Measurements from ENCODE around the gene SLC22A5. TPM values are rescaled to one million over a fixed set of nuclear protein-coding genes. Genes with fewer than 3 reads are reported as not detected.

The SLC22A5 gene
- total and polyA plus RNA-seq, 10 of the 15 experiments (the other 5 are each of a cell fraction or from before 2014, with no cell fraction given) = 1.1 to 4.4 (median 2.3) TPM

DNA sequence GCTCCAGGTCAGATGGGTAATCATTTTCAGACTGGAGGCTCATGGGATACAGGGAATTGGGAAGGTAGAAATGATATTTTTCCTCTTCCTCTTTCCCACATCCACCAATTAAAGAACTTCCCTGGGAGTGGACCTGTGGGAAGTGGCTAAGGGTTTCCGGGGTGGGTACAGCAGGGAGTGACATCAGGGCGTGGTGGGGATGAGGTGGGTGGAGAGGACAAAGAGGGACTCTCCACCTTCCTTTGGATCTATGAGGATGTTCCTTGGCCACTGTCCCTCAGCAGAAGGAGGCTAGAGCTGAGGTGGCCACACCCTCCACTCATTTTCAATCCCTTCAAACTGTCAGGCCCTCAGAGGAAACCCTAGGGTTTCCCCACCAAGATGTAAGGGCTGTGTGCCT lies 66.4 kb downstream of the SLC22A5 start:
- no peaks in the 10 kb centered on the region for H4K20me1 ChIP-seq (ENCODE audit: control insufficient read depth, insufficient read depth)
- no peak overlapping the region for H3K4me2 ChIP-seq (ENCODE audit: control insufficient read depth, insufficient read depth)
- WGBS (ENCODE audit: insufficient coverage, insufficient replicate concordance, low lambda C conversion rate, missing lambda C conversion rate) = 94% methylated on average over 2 of the region's 2 CpGs
- H3K9me3 ChIP-seq (replicated peaks; ENCODE audit: control insufficient read depth, insufficient read depth, low read length) = no peaks in the 10 kb centered on the region
- H3K27me3 ChIP-seq (replicated peaks in 1 of 2; ENCODE audit: control insufficient read depth in 2 of 2, insufficient read depth in 2 of 2, low read length in 1 of 2) = no peaks in the 10 kb centered on the region
- FAIRE-seq (no peak), ATAC-seq (peak; percentile 20), DNase-seq (ENCODE audit: low read depth, low spot score) (no peak)
- peaks cover 61% of the 10 kb centered on the region for H3K79me2 ChIP-seq (ENCODE audit: control insufficient read depth, insufficient read depth, low read length)
- ChIA-PET POLR2A (interaction anchor here (0.6 to 6.1 kb wide), 9 partner anchors 8 to 114 kb away, joined by 3 to 76 read pairs (median 5); no protein-coding TSS in a partner anchor), SMC1A (ENCODE audit: uncharacterized antibody, unreplicated experiment) (interaction anchor here (1.1 to 18.8 kb wide), 8 partner anchors 10 to 64 kb away, joined by 3 to 300 read pairs (median 6); no protein-coding TSS in a partner anchor), CTCF (interaction anchor here (1.1 to 6.2 kb wide), 4 partner anchors 10 to 54 kb away, joined by 3 to 47 read pairs (median 10); partner anchors contain the start of gene IRF1), RAD21 (ENCODE audit: unreplicated experiment) (interaction anchor here (1.1 to 7.0 kb wide), 8 partner anchors 10 to 60 kb away, joined by 3 to 59 read pairs (median 16); partner anchors contain the start of gene IRF1)
- intact Hi-C loops (cut with micrococcal nuclease; ENCODE audit: unreplicated experiment) (no loop called here), in situ Hi-C loops (cut with MboI) (no loop called here)
- H3K4me3 ChIP-seq = no peak overlapping the region
- no TSS peak for BruUV-seq (replicated peaks)
- no peak overlapping the region for H3K9ac ChIP-seq (ENCODE audit: control insufficient read depth, insufficient read depth, low read length)
- peaks cover 34% of the 10 kb centered on the region for H3K4me1 ChIP-seq (ENCODE audit: control insufficient read depth, insufficient read depth, low read length)
- TF ChIP-seq IKZF1 (conservative IDR thresholded peaks at IDR 0.05) (0 out of 2 replicates have a peak, but pooled peaks have one; percentile 23), SUPT20H (IDR thresholded peaks at IDR 0.05; ENCODE audit: borderline replicate concordance, control insufficient read depth, low read depth, low read length) (no peak), SMARCA5 (IDR thresholded peaks at IDR 0.05) (no peak), MTA3 (IDR thresholded peaks at IDR 0.05; ENCODE audit: borderline replicate concordance, low read length) (no peak), TAF1 (IDR thresholded peaks at IDR 0.05; ENCODE audit: borderline replicate concordance, low read depth, low read length) (no peak), IKZF2 (IDR thresholded peaks at IDR 0.05) (0 out of 4 replicates have a peak, but pooled peaks of 1 of the 2 experiments have one; percentile 14)
- TF ChIP-seq, protein P1, sequence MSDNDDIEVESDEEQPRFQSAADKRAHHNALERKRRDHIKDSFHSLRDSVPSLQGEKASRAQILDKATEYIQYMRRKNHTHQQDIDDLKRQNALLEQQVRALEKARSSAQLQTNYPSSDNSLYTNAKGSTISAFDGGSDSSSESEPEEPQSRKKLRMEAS (IDR thresholded peaks at IDR 0.05; ENCODE audit: low read depth, low read length) = no peak
- no peak overlapping the region for H2AFZ ChIP-seq (ENCODE audit: control insufficient read depth, low read depth, low read length)
- peaks cover 3 to 17% of the 10 kb centered on the region in 2 experiments; a peak in 3 of 4 replicates for H3K36me3 ChIP-seq (ENCODE audit: control insufficient read depth in 2 of 2, insufficient read depth in 2 of 2, low read length in 1 of 2)
- H3K27ac ChIP-seq (ENCODE audit: control insufficient read depth, insufficient read depth) = peak overlapping the region; percentile 13; the same call in 1 of the 2 replicates

Data from GM12878 (cell line).